HEK293T (cell line): Measurements from ENCODE around the gene RTTN.

Experiments
- CTCF ChIA-PET: fragments of 350-600 bp; formaldehyde crosslinking; extraction: SDS; loops from one replicate; lab custom pipeline; 2021; ENCODE audit warnings: antibody characterized with exemption, inconsistent platforms; lab: Yijun Ruan, JAX
- POLR2A ChIA-PET: fragments of 350-600 bp; formaldehyde crosslinking; extraction: SDS; loops from one replicate; lab custom pipeline; 2020; ENCODE audit warnings: antibody characterized with exemption, inconsistent platforms; lab: Yijun Ruan, JAX
- DNase-seq: peaks from one replicate; pipeline ENCODE4 v3.0.0; 2012; ENCODE audit warnings: mixed read lengths; ENCODE audit errors: extremely low spot score
- ARNT ChIP-seq: fragments of 450-650 bp; IDR thresholded peaks from 2 replicates; pipeline ENCODE4 v1.6.1; 2017; ENCODE audit warnings: mild to moderate bottlenecking
- BHLHE40 ChIP-seq: fragments of 450-650 bp; IDR thresholded peaks from 2 replicates; pipeline ENCODE4 v1.6.1; 2016; ENCODE audit warnings: mild to moderate bottlenecking, moderate library complexity, borderline replicate concordance
- CTBP1 ChIP-seq: fragments of 450-650 bp; IDR thresholded peaks from 2 replicates; pipeline ENCODE4 v1.6.1; 2016; ENCODE audit warnings: borderline replicate concordance
- ELF4 ChIP-seq: fragments of 450-650 bp; IDR thresholded peaks from 2 replicates; pipeline ENCODE4 v1.6.1; 2017; ENCODE audit warnings: antibody characterized with exemption
- FOXA1 ChIP-seq: fragments of 450-650 bp; IDR thresholded peaks from 2 replicates; pipeline ENCODE4 v1.6.1; 2016; ENCODE audit warnings: mild to moderate bottlenecking
- FOXK2 ChIP-seq: fragments of 450-650 bp; IDR thresholded peaks from 2 replicates; pipeline ENCODE4 v1.6.1; 2016; ENCODE audit warnings: mild to moderate bottlenecking
- FOXM1 ChIP-seq: fragments of 450-650 bp; IDR thresholded peaks from 2 replicates; pipeline ENCODE4 v1.6.1; 2017; ENCODE audit warnings: mild to moderate bottlenecking, borderline replicate concordance
- HDGF ChIP-seq: fragments of 450-650 bp; IDR thresholded peaks from 2 replicates; pipeline ENCODE4 v1.6.1; 2017; ENCODE audit warnings: antibody characterized with exemption, borderline replicate concordance
- L3MBTL2 ChIP-seq: fragments of 450-650 bp; conservative IDR thresholded peaks from 2 replicates; pipeline ENCODE4 v1.6.1; 2016; ENCODE audit warnings: mild to moderate bottlenecking
- LEF1 ChIP-seq: fragments of 450-650 bp; IDR thresholded peaks from 2 replicates; pipeline ENCODE4 v1.6.1; 2017; ENCODE audit warnings: mild to moderate bottlenecking, borderline replicate concordance
- NFRKB ChIP-seq: fragments of 450-650 bp; IDR thresholded peaks from 2 replicates; pipeline ENCODE4 v1.6.1; 2016; ENCODE audit warnings: mild to moderate bottlenecking, moderate library complexity
- SP1 ChIP-seq: fragments of 450-650 bp; IDR thresholded peaks from 2 replicates; pipeline ENCODE4 v1.6.1; 2017
- SUZ12 ChIP-seq: fragments of 450-650 bp; IDR thresholded peaks from 2 replicates; pipeline ENCODE4 v1.6.1; 2016; ENCODE audit warnings: mild to moderate bottlenecking
- TARDBP ChIP-seq: fragments of 450-650 bp; IDR thresholded peaks from 2 replicates; pipeline ENCODE4 v1.6.1; 2016
- ZNF384 ChIP-seq: fragments of 450-650 bp; IDR thresholded peaks from 2 replicates; pipeline ENCODE4 v1.6.1; 2016
- TF ChIP-seq, protein P1 (sequence below): fragments of 450-650 bp; IDR thresholded peaks from 2 replicates; pipeline ENCODE4 v1.6.1; 2016

Gene RTTN

DNA sequence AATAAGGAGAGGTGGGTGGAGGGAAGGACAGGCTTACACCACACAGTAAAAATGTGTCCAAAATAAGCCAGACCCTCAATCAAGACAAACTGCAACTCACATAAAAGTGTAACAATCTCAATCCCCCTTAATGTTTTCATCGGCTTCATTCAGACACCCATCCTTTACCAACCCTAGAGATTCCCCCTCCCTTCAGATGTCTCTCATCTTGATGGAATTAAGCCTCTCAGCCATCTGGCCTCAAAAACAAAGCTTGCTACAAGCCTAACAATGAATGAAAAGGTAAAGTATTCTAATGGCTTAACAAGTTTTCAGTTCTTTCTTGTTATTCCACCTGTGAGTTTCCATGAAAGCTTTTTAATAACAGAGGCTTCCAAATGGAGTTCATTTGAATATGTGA lies 5.2 kb downstream of the RTTN start:
- ChIA-PET POLR2A (no interaction called here), CTCF (no interaction called here)
- DNase-seq = no peak
- TF ChIP-seq L3MBTL2 (no peak), TARDBP (no peak), LEF1 (no peak), FOXK2 (no peak), ZNF384 (no peak), FOXA1 (no peak), SUZ12 (no peak), FOXM1 (no peak), CTBP1 (no peak), NFRKB (no peak)

DNA sequence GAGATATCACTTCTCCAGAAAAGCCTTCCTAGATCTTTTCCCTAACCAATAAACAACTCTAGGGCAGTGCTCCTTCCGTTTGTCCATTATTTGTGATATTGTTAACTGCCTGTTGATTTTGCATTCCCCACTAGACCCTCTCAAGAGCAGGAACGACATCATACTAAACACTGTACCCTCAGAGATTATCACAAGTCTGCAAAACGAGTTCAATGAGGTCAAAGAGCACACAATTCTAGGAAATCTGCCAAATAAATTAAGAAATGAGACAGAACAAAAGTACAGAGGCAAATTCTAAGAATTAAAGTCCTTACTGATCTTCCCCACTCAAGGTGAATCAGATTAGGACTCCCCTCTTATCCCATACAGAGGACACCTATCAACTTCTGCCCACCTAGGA lies 7.6 kb downstream of the RTTN start:
- ChIA-PET CTCF (no interaction called here), POLR2A (no interaction called here)
- no peak for TF ChIP-seq NFRKB
- no peak for TF ChIP-seq CTBP1
- no peak for TF ChIP-seq FOXA1
- TF ChIP-seq ELF4 = no peak
- TF ChIP-seq L3MBTL2 = no peak
- no peak for TF ChIP-seq BHLHE40
- TF ChIP-seq ZNF384 = no peak
- TF ChIP-seq ARNT = no peak
- TF ChIP-seq, protein P1, sequence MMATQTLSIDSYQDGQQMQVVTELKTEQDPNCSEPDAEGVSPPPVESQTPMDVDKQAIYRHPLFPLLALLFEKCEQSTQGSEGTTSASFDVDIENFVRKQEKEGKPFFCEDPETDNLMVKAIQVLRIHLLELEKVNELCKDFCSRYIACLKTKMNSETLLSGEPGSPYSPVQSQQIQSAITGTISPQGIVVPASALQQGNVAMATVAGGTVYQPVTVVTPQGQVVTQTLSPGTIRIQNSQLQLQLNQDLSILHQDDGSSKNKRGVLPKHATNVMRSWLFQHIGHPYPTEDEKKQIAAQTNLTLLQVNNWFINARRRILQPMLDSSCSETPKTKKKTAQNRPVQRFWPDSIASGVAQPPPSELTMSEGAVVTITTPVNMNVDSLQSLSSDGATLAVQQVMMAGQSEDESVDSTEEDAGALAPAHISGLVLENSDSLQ = no peak
- DNase-seq = no peak

DNA sequence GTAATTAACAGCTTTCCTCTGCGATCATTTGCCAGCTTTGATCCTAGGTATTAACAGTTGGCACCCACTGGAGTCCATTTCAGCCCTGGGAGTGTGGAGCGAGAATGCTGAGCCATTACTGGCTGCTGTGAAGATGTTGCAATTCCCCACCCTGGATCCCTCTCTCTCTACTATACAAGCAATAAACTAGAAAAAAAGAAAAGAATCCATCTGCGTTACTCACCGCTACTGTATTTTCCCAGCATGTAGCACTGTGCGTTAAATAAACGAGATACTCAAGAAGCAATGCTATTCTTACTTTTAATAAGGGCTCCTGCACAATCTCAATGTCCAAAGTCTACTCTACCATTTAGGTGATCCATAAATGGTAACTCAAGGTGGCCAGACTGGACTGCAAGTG lies 8.5 kb downstream of the RTTN start:
- DNase-seq = no peak
- POLR2A ChIA-PET = no interaction called here
- CTCF ChIA-PET = interaction anchor here (0.6 to 3.8 kb wide), 2 partner anchors 237 to 251 kb away, joined by 6 to 24 read pairs; no protein-coding TSS in a partner anchor
- no peak for TF ChIP-seq SUZ12
- TF ChIP-seq FOXK2 = no peak
- no peak for TF ChIP-seq BHLHE40
- TF ChIP-seq TARDBP = no peak
- TF ChIP-seq LEF1 = no peak
- TF ChIP-seq CTBP1 = no peak
- TF ChIP-seq ZNF384 = no peak
- no peak for TF ChIP-seq SP1
- TF ChIP-seq, protein P1 = no peak
- TF ChIP-seq ARNT = no peak
- TF ChIP-seq NFRKB = no peak
- no peak for TF ChIP-seq ELF4
- no peak for TF ChIP-seq FOXM1
- TF ChIP-seq HDGF = no peak

DNA sequence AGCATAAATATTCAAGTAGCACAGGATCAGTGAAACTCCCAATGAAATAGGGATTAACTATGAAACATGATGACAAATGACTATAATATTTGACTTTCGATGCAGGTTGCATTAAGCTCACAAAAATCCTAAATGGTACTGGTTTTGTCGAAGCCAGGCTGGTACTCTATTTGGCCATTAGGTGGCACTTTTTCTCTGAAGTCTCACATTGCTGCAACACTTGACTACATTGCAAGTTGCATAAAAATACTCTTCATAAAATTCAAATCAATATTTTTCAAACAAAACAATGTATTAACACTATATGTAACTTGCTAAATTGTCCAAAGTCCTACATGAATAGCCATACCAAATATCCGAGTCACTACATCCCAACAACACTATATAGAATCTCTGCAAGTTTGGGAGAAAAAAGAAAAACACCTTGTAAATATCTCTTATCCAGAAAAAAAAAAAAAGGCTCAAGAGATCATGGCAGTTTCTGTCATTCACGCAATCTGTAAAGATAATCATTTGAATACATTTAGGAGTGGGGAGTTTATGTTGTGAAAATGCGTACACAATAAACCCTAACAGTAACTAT lies 9.5 kb downstream of the RTTN start:
- CTCF ChIA-PET = interaction anchor here (0.6 to 3.8 kb wide), 7 partner anchors 11 to 259 kb away, joined by 3 to 24 read pairs (median 4); no protein-coding TSS in a partner anchor
- peak; percentile 16 for DNase-seq
- POLR2A ChIA-PET = no interaction called here
- TF ChIP-seq FOXM1 = no peak
- TF ChIP-seq, protein P1 = no peak
- TF ChIP-seq ELF4 = no peak
- no peak for TF ChIP-seq LEF1
- TF ChIP-seq CTBP1 = no peak
- no peak for TF ChIP-seq HDGF
- no peak for TF ChIP-seq NFRKB
- no peak for TF ChIP-seq BHLHE40
- no peak for TF ChIP-seq FOXA1
- no peak for TF ChIP-seq FOXK2
- TF ChIP-seq ARNT = no peak
- TF ChIP-seq ZNF384 = no peak
- TF ChIP-seq L3MBTL2 = no peak
- no peak for TF ChIP-seq SUZ12
- TF ChIP-seq TARDBP = no peak
- TF ChIP-seq SP1 = no peak

DNA sequence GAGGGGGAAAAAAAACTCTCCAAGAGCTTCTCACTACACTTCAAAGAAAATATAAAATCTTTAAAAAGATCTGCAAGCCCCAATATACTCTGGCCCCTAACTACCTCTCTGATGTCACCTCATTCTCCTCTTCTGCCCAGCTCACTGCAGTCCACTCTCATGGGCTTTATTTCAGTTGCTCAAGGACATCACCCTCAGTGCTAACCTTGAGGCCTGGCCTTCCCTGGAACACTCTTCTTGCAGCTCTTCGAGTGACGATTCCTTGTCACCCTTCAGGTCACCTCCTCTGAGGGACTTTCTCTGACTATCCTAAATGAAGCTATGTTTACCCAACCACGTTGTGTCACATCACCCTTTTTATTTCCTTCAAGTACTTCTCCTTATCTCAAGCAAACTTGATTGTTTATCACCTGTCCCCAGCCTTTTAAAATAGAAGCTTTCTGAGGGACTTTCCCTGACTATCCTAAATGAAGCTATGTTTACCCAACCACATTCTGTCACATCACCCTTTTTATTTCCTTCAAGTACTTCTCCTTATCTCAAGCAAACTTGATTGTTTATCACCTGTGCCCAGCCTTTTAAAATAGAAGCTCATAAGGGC lies 10.4 kb downstream of the RTTN start:
- no peak for DNase-seq
- TF ChIP-seq NFRKB (no peak), SP1 (no peak), SUZ12 (no peak), FOXM1 (no peak), ELF4 (no peak), HDGF (no peak), ZNF384 (no peak), LEF1 (no peak), FOXA1 (no peak), BHLHE40 (no peak), FOXK2 (no peak), CTBP1 (no peak), ARNT (no peak), TARDBP (no peak)
- TF ChIP-seq, protein P1 = no peak
- ChIA-PET CTCF (interaction anchor here (0.5 to 3.8 kb wide), 8 partner anchors 223 to 260 kb away, joined by 3 to 24 read pairs (median 4); no protein-coding TSS in a partner anchor), POLR2A (no interaction called here)
